CD4-positive, alpha-beta T cell (primary cell): ENCODE data around the gene TNS1. TPM values are rescaled to one million over a fixed set of nuclear protein-coding genes. Genes with fewer than 3 reads are reported as not detected.

Source experiments
- ATAC-seq: fragments of 200-7000 bp; cut with Tn5 transposase; one replicate; pipeline ENCODE4 v1.10.0; 2022; ENCODE audit warnings: mild to moderate bottlenecking; ENCODE audit not compliant: poor library complexity
- CTCF ChIA-PET: fragments of 350-600 bp; sonication (Branson Sonifier 250); formaldehyde crosslinking; loops from one replicate; lab custom pipeline; 2021; ENCODE audit warnings: antibody characterized with exemption, inconsistent platforms; lab: Charles Lee
- POLR2A ChIA-PET: fragments of 350-600 bp; sonication (Branson Sonifier 250); formaldehyde crosslinking; loops from one replicate; lab custom pipeline; 2021; ENCODE audit warnings: antibody characterized with exemption, inconsistent platforms; lab: Charles Lee
- DNase-seq, 14 experiments: peaks; one replicate each; pipeline ENCODE4 v3.0.0-alpha.2; 2013 to 2020; ENCODE audit warnings: mixed read lengths in 2 of 14
- H3K27ac ChIP-seq, 2 donors: one replicate each; pipeline versions ENCODE4 v1.5.1 to v1.7.0; 2013; ENCODE audit warnings: low read length in 2 of 2, low read depth in 1 of 2, mild to moderate bottlenecking in 1 of 2
- H3K27me3 ChIP-seq, 2 experiments: 1 replicate in 1 of 2; 2 replicates in 1 of 2; pipeline versions ENCODE4 v1.6.1 to v1.7.0; 2013; ENCODE audit warnings: low read length in 2 of 2, control low read depth in 1 of 2, mild to moderate bottlenecking in 1 of 2, moderate library complexity in 1 of 2; ENCODE audit not compliant: insufficient read depth in 2 of 2, control insufficient read depth in 1 of 2
- H3K36me3 ChIP-seq: one replicate; pipeline ENCODE4 v1.6.1; 2013; ENCODE audit warnings: low read length, control low read depth; ENCODE audit not compliant: insufficient read depth
- H3K4me1 ChIP-seq: one replicate; pipeline ENCODE4 v1.6.1; 2013; ENCODE audit warnings: low read length, control low read depth; ENCODE audit not compliant: insufficient read depth
- H3K4me3 ChIP-seq: one replicate; pipeline ENCODE4 v1.5.1; 2013; ENCODE audit warnings: mild to moderate bottlenecking, low read length, moderate library complexity
- H3K9me3 ChIP-seq, 2 experiments: 1 replicate in 1 of 2; 2 replicates in 1 of 2; pipeline versions ENCODE4 v1.6.1 to v1.7.0; 2013; ENCODE audit warnings: low read length in 2 of 2, mild to moderate bottlenecking in 2 of 2, control low read depth in 1 of 2, moderate library complexity in 1 of 2; ENCODE audit not compliant: control insufficient read depth in 1 of 2, insufficient read depth in 1 of 2
- H3K27ac Mint-ChIP-seq: one replicate; pipeline ENCODE4 v1.8.0; 2020; ENCODE audit warnings: mixed read lengths
- H3K27me3 Mint-ChIP-seq: one replicate; pipeline ENCODE4 v1.8.0; 2021; ENCODE audit warnings: mixed read lengths
- H3K36me3 Mint-ChIP-seq: one replicate; pipeline ENCODE4 v1.8.0; 2021; ENCODE audit warnings: low read depth, mixed read lengths
- H3K4me1 Mint-ChIP-seq: one replicate; pipeline ENCODE4 v1.8.0; 2021; ENCODE audit warnings: low read depth, mixed read lengths
- H3K4me3 Mint-ChIP-seq: one replicate; pipeline ENCODE4 v1.8.0; 2020; ENCODE audit warnings: mild to moderate bottlenecking, mixed read lengths
- H3K9me3 Mint-ChIP-seq: one replicate; pipeline ENCODE4 v1.8.0; 2020; ENCODE audit warnings: mixed read lengths
- CTCF ChIP-seq: fragments of 200-600 bp; IDR thresholded peaks from one replicate; pipeline ENCODE4 v1.8.0; 2022; ENCODE audit warnings: antibody characterized with exemption, mild to moderate bottlenecking
- intact Hi-C, 2 experiments: fragments of 100-400 bp; cut with DNase I in 1 of 2; cut with micrococcal nuclease in 1 of 2; formaldehyde crosslinking; loops; one replicate each; pipeline versions ENCODE4 v1.15.1 to v1.9.0; 2023 to 2025; cut with DNase I, micrococcal nuclease
- total RNA-seq, 174 experiments: library from RNA in 2 of 174; stranded (reverse) in 2 of 174; gene quantifications; one replicate each; pipeline ENCODE4 v1.2.3 and lab custom pipeline; 2021 to 2026

TNS1 gene
- total RNA-seq, 2 experiments from 2014 or later: 0.25 to 0.34 TPM

- Histone ChIP-seq H3K4me3 (no peak overlapping the region), H3K36me3 (no peaks in the 10 kb centered on the region), H3K27ac (no peak overlapping the region), H3K9me3 (no peaks in the 10 kb centered on the region), H3K4me1 (no peaks in the 10 kb centered on the region), H3K27me3 (no peaks in the 10 kb centered on the region)
- H3K27ac Mint-ChIP-seq: no peak overlapping the region
- H3K9me3 Mint-ChIP-seq: no peaks in the 10 kb centered on the region
- intact Hi-C loops: no loop called here
- ChIA-PET POLR2A (no interaction called here), CTCF (interaction anchor here (1.6 kb wide), 1 partner anchor 15 kb away, joined by 5 read pairs; no protein-coding TSS in a partner anchor)
- DNase-seq: no peak
- no peak for TF ChIP-seq CTCF
- no peaks in the 10 kb centered on the region for H3K36me3 Mint-ChIP-seq
- H3K4me1 Mint-ChIP-seq: peaks cover 3% of the 10 kb centered on the region
- H3K27me3 Mint-ChIP-seq: peaks cover 7% of the 10 kb centered on the region
- H3K4me3 Mint-ChIP-seq: no peak overlapping the region
- no peak for ATAC-seq
Measured at GRCh38 chr2:217774232-217774631, 228.6 kb downstream of the TNS1 start.

- Mint-ChIP-seq H3K27ac (no peak overlapping the region), H3K27me3 (peaks cover 4% of the 10 kb centered on the region), H3K4me1 (no peaks in the 10 kb centered on the region), H3K36me3 (no peaks in the 10 kb centered on the region), H3K9me3 (no peaks in the 10 kb centered on the region), H3K4me3 (no peak overlapping the region)
- no peaks in the 10 kb centered on the region for H3K27me3 ChIP-seq
- no peak for TF ChIP-seq CTCF
- H3K4me3 ChIP-seq: no peak overlapping the region
- H3K9me3 ChIP-seq: no peaks in the 10 kb centered on the region
- no peaks in the 10 kb centered on the region for H3K36me3 ChIP-seq
- H3K27ac ChIP-seq: no peak overlapping the region
- DNase-seq (no peak), ATAC-seq (no peak)
- H3K4me1 ChIP-seq: no peaks in the 10 kb centered on the region
- ChIA-PET CTCF (interaction anchor here (1.6 kb wide), 1 partner anchor 16 kb away, joined by 5 read pairs; no protein-coding TSS in a partner anchor), POLR2A (no interaction called here)
- intact Hi-C loops: no loop called here
Measured at GRCh38 chr2:217773539-217773938, 229.3 kb downstream of the TNS1 start.

GRCh38 chr2:217766356-217766755 lies 236.4 kb downstream of the TNS1 start:
- Mint-ChIP-seq H3K27ac (no peak overlapping the region), H3K9me3 (peaks cover 5% of the 10 kb centered on the region), H3K27me3 (peaks cover 9% of the 10 kb centered on the region), H3K36me3 (peaks cover 4% of the 10 kb centered on the region), H3K4me3 (no peak overlapping the region), H3K4me1 (no peaks in the 10 kb centered on the region)
- DNase-seq: no peak
- H3K4me1 ChIP-seq: no peaks in the 10 kb centered on the region
- no peak for ATAC-seq
- H3K36me3 ChIP-seq: no peaks in the 10 kb centered on the region
- CTCF ChIA-PET: no interaction called here
- intact Hi-C loops: no loop called here
- no peaks in the 10 kb centered on the region for H3K27me3 ChIP-seq
- H3K4me3 ChIP-seq: no peak overlapping the region
- POLR2A ChIA-PET: no interaction called here
- peaks cover 4 to 19% of the 10 kb centered on the region in 2 experiments for H3K9me3 ChIP-seq
- no peak for TF ChIP-seq CTCF
- H3K27ac ChIP-seq: no peak overlapping the region
